ENCODE results near the gene EPB41L3.
"Not testable (repeated sequence)": the region's sequence is repeated elsewhere in the genome, so short reads cannot be mapped to it uniquely, and the experiment has no call there.

EPB41L3 gene

DNA sequence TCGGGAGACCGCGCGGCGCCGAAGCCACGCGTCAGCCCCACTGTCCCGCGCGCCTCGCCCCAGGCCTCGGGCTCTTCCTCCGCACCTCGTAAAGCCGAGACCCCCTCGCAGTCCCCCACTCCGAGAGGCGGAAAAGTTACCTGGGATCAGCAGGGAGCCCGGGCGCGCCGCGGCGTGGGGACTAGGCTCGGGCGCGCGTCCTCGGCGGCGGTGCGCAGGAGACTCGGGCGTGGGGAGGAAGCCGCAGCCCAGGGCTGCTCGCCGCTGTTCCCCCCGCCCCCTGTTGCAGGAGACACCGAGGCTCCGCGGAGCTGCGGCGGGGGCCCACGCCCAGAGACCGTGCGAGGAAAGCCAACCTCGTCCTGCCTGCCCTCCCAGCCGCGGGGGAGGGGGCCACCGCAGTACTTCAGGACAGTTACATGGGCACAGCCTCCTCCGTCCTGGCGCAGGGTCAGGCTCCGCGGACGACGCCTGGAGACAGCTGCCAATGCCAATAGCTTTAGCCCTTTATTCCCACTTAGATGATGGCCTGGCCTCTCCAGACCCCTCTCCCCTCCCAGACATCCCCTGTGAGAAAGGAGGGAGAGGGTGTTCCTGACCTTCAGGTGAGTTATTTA is at the start of gene EPB41L3:
EPB41L3 (minus strand) TSS at position 225 of the 617 bp plus-strand sequence. CDS start 54,814 bp downstream, outside the sequence.
- no peak for DNase-seq (ENCODE audit: low read depth in 2 of 2)

DNA sequence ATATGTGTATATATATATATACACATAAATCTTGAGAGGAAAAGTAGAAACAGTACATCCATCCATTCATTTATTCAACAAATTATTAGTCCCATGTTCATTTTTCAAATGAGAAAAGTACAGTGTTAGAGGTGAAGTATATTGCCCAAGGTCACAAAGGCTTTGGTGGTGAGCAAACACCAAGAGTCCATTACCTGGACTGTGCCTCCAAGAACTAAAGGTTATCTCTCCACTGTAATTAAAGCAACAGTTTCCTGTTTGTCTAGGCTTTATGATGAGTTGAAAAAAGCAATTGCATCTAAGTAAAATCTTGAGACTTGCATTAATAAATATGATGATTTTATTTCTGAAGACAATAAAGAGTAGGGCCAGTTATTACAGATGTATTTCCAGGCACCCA is 44.7 kb upstream of the EPB41L3 start:
- no peak for DNase-seq (ENCODE audit: low read depth in 2 of 2)

DNA sequence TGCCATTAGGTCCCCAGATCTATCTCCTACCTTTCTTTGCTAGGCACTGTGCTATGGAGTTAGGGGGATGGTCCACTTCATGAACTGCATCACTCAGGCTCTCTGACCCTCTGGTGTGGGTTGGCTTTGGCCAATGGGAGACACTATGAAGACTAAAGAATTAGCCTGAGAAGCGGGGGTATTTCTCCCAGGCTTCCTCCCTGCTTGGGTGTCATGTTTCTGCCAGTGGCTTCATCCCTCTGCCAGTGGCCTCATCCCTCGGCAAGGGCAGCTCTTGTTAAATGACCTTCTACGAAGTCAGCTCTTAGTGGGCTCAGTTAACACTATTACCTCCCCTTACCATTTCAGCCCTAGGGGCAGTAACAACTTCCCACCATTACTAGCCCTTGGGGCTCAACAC is 41.9 kb upstream of the EPB41L3 start:
- DNase-seq (ENCODE audit: low read depth in 2 of 2), result no peak

DNA sequence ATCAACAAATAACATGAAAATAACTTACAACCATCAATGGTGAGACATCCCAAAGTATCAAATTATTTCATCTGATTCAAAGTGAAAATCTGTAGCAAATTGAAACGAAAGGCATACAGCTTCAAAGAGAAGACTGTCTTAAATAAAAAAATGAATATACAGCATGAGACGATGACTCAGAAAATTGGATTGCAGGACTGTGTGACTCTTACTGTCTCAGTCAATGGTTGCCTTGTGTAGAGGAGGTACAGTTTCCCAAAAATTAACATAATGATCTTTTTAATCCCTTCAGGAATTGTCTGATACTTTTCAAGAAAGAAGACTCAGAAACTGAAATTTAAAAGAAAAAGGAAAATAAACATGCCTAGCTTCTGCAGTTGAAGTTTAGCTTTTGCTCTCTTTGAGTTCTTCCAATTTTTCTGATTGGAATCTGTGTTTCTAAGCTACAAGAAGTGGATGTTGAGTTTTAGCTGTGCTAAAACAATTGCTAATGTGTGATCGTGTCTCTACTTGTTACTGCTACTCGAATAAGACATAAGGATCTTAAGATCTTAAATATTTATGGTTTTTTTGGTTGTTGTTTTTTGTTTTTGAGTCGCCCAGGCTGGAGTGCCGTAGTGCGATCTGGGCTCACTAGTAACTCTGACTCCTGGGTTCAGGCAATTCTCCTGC is 41.1 kb upstream of the EPB41L3 start:
- no peak for DNase-seq (ENCODE audit: low read depth in 2 of 2)

- DNase-seq (ENCODE audit: low read depth in 2 of 2), result no peak
Observed at GRCh38 chr18:5582849-5583681, 39.3 kb upstream of the EPB41L3 start.

DNA sequence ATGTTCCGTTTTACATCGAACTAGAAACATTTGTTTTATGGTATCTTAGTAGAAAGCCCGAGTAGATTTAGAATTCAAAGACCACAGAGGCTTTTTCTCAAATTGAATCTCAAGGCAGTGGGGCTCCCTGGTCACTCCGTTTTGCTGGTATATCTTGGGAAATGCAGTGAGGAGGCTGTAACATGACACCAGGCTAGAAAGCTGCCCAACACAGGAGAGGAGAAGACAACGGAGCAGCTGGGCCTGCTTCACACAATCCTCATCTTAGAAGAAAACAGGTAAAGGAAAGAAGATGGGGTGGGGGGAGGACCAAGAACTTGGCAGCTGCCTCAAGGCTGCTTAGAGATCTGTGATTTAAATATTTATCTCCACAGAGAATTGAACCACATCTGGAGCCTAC is 38.3 kb upstream of the EPB41L3 start:
- DNase-seq (ENCODE audit: low read depth in 2 of 2), result no peak

GRCh38 chr18:5574843-5575242 is 31.0 kb upstream of the EPB41L3 start:
- DNase-seq (ENCODE audit: low read depth in 2 of 2), result no peak

DNA sequence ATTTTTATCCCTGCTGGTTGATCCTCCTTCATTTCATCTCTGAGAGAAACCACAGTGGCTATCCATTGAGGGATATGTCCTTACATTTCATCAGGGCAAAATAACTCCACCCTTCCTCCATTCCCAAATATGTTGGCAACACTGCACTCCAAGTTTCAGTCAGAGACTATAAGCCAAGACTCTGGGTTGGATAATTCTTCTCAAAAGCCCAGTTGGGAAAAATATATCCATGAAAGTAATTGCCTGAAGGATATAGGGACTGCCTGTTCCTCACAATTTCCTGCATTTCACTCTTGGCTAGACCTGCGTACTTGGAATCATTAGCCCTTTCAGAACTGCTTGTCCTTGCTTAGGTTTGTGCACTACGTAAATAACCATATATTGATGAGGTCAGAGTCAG is 27.9 kb upstream of the EPB41L3 start:
- DNase-seq (ENCODE audit: low read depth in 2 of 2), result no peak

DNA sequence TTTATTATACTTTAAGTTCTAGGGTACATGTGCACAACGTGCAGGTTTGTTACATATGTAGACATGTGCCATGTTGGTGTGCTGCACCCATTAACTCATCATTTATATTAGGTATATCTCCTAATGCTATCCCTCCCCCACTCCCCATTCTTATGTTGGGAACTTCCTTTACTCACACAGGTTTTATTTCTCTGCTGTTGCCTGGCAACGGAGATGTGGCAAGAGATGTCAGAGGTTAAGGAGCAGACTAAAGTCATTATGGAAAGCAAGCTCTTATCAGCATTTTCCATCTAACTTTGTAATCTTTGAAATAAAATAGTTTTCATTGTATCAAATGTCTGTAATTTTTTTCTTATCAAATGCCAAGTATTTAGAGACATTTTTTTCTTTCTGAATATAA is 26.8 kb upstream of the EPB41L3 start:
- not testable (repeated sequence) for DNase-seq (ENCODE audit: low read depth in 2 of 2)

DNA sequence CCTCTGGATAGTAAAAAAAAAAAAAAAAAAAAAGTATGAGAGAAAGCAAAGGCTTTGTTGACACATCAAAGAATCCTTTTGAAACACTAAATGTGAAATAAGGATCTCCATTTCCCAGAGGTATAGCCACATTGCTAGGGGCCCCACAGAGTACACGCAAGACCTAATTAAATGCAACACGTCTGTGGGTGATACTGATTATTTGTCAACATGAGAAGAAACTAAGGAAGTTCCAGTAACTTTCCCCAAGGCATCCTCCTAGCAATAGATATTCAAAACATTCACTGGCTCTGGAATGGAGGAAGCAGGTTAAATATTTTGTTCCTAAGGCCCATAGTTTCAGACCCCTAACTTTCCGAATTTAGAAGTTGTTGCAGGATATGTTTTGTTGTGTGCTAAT is 24.6 kb upstream of the EPB41L3 start:
- DNase-seq (ENCODE audit: low read depth in 2 of 2), result no peak

DNA sequence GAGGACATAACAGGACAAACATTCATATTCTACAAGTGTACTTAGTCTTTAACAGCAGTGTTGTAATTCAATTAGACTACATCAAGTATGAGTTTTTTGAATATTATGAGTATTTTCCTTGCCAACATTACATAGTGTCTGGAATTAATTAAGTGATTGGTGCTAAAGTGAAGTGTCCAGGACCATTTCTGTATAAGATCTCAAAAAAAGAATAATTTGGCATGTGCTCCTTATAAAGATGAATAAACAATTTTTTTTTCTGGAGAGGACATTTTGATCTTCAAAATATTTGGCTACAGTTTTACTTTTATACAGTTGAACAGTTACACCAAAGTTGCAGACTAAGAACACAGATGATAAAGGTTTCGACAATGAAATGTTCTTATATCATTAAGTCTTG is 15.1 kb upstream of the EPB41L3 start:
- DNase-seq (ENCODE audit: low read depth in 2 of 2), result no peak

DNA sequence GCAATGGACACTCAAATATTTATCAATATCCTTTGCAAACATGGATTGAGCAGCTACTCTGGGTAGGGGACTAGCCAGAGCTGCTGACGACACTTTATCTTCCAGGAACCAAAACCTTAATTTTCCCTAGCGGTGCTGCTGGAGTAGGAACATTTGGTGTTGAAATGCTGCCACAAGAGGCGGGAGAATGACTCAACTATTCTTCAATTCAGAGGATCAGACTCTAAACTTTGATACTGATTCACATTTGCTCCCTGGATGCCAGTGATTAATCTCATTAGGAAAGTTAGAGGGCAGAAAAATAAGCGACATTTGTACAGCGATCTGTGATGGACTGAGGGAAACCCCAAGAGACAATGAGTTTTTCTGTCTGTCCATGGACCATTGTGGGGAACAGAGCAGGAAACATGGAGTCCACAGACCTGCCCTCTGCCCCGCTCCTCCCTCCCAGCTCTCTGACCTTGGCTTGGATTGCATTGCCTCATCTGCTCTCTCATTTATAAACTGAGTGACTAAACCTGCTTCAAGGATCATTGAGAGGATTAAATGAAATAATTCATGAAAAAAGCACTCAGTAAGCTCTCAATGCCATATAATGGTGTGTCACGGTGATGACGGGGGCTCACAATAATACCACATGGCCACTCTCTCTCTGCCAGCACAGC is 12.6 kb upstream of the EPB41L3 start:
- no peak for DNase-seq (ENCODE audit: low read depth in 2 of 2)

DNA sequence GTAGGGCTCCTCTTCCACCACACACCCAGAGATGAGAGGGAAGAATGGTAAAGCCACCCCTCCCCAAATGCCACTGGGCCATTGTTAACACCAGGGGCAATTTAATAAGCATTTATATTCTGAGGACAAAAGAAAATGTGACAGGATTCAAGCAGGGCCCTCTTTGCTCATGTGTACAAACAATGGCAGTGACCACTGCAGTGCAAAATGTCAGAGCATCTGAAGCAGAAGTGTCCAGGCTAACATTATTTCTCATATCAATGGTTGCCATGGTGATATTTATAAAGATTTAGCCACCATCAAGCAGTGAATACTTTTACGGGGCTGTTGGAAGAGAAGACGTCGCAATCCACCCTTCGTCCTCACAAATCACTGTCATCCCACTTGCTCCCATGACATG is 10.8 kb upstream of the EPB41L3 start:
- no peak for DNase-seq (ENCODE audit: low read depth in 2 of 2)

GRCh38 chr18:5546660-5547059 is 2.9 kb upstream of the EPB41L3 start:
- no peak for DNase-seq (ENCODE audit: low read depth in 2 of 2)

GRCh38 chr18:5543036-5543680 is 639 bp downstream of the EPB41L3 start:
- no peak for DNase-seq (ENCODE audit: low read depth in 2 of 2)

GRCh38 chr18:5542515-5543035 is 1.2 kb downstream of the EPB41L3 start:
- no peak for DNase-seq (ENCODE audit: low read depth in 2 of 2)

- no peak for DNase-seq (ENCODE audit: low read depth in 2 of 2)
Observed at GRCh38 chr18:5541644-5542043, 2.2 kb downstream of the EPB41L3 start.

GRCh38 chr18:5539391-5539790 is 4.4 kb downstream of the EPB41L3 start:
- no peak for DNase-seq (ENCODE audit: low read depth in 2 of 2)

- no peak for DNase-seq (ENCODE audit: low read depth in 2 of 2)
Observed at GRCh38 chr18:5538544-5538943, 5.3 kb downstream of the EPB41L3 start.

DNA sequence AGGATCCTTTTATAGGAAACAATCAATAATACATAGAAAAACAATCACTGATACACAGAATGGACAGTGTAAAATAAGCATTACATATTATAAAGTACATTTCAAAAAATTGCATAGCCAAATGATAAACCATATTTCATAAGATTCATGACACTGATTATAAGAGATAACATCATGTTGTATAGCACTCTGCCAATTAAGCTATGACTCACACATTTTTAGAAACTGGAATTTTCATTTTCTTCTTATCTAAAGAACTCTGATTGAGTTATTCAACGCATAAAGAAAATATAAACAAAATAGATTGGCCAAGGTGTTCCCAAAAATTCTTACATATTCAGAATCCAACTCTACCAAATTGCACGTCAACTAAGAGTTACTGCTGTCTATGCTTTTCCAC is 5.9 kb downstream of the EPB41L3 start:
- no peak for DNase-seq (ENCODE audit: low read depth in 2 of 2)

GRCh38 chr18:5534845-5535244 is 9.0 kb downstream of the EPB41L3 start:
- no peak for DNase-seq (ENCODE audit: low read depth in 2 of 2)

DNA sequence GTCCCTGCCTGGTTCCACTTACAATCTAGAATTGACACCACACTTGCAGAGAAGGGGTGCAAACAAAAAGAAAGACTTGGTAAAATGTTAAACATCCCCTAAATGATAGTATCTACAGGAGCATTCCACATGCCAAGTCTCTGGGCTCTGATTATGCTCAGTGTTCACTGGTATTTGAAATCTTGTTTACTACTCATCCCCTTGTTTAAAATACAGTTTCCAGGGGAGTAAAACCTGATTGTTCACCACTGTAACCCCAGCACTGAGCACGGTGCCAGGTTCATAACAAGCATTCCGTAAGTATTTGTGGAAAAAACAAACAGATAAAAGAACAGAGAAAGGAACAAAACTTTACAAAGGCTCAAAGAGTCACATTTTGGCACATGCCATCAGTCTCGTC is 11.7 kb downstream of the EPB41L3 start:
- no peak for DNase-seq (ENCODE audit: low read depth in 2 of 2)
